Measurements from ENCODE around the gene RGS10.

- no peak for TF ChIP-seq POLR2A (IDR thresholded peaks at IDR 0.05)
- TF ChIP-seq CTCF (IDR thresholded peaks at IDR 0.05): no peak
- TF ChIP-seq POLR2AphosphoS5 (IDR thresholded peaks at IDR 0.05): no peak
These were observed 37.4 kb downstream of the RGS10 start for GRCh38 chr10:119505131-119505551.

Data from breast epithelium (tissue), 3 donors.